Kidney tubule cell (primary cell): Measurements from ENCODE around the gene GC.
"Not testable (repeated sequence)": the region's sequence is repeated elsewhere in the genome, so short reads cannot be mapped to it uniquely, and the experiment has no call there.

Experiments used
- DNase-seq: peaks from one replicate; pipeline ENCODE4 v3.0.0-alpha.2; 2018; ENCODE audit warnings: low spot score

The GC gene

GRCh38 chr4:71783972-71784371 is at the start of gene GC:
GC (minus strand) TSS chr4:71784079; CDS start chr4:71784018, 61 bp downstream.
- no peak for DNase-seq

GRCh38 chr4:71833232-71833900 is 49.5 kb upstream of the GC start:
- DNase-seq = peak; percentile 1

- no peak for DNase-seq
These were observed 48.2 kb upstream of the GC start for GRCh38 chr4:71832049-71832448.

GRCh38 chr4:71830497-71831190 is 46.8 kb upstream of the GC start:
- no peak for DNase-seq

GRCh38 chr4:71828470-71828869 is 44.6 kb upstream of the GC start:
- no peak for DNase-seq

- DNase-seq = no peak
These were observed 43.9 kb upstream of the GC start for GRCh38 chr4:71827826-71828225.

GRCh38 chr4:71816676-71817303 is 32.9 kb upstream of the GC start:
- DNase-seq = no peak

- DNase-seq = no peak
These were observed 30.6 kb upstream of the GC start for GRCh38 chr4:71814433-71814832.

- not testable (repeated sequence) for DNase-seq
These were observed 25.9 kb upstream of the GC start for GRCh38 chr4:71809805-71810204.

- no peak for DNase-seq
These were observed 23.6 kb upstream of the GC start for GRCh38 chr4:71807469-71807868.

- not testable (repeated sequence) for DNase-seq
These were observed 21.4 kb upstream of the GC start for GRCh38 chr4:71805230-71805629.

- not testable (repeated sequence) for DNase-seq
These were observed 20.3 kb upstream of the GC start for GRCh38 chr4:71804017-71804697.

GRCh38 chr4:71785959-71786358 is 2.1 kb upstream of the GC start:
- no peak for DNase-seq

- no peak for DNase-seq
These were observed 804 bp upstream of the GC start for GRCh38 chr4:71784569-71785197.

GRCh38 chr4:71777891-71778290 is 6.0 kb downstream of the GC start:
- DNase-seq = no peak

- DNase-seq = no peak
These were observed 8.4 kb downstream of the GC start for GRCh38 chr4:71775449-71775848.

GRCh38 chr4:71774136-71774535 is 9.7 kb downstream of the GC start:
- DNase-seq = no peak

GRCh38 chr4:71773004-71773403 is 10.9 kb downstream of the GC start:
- no peak for DNase-seq

GRCh38 chr4:71772592-71772991 is 11.3 kb downstream of the GC start:
- peak; percentile 17 for DNase-seq

- peak; percentile 10 for DNase-seq
These were observed 12.3 kb downstream of the GC start for GRCh38 chr4:71771613-71772012.

- DNase-seq = no peak
These were observed 14.4 kb downstream of the GC start for GRCh38 chr4:71769434-71769833.

- no peak for DNase-seq
These were observed 15.8 kb downstream of the GC start for GRCh38 chr4:71768123-71768522.
